ENCODE data around the gene HIPK4.

Gene HIPK4

DNA sequence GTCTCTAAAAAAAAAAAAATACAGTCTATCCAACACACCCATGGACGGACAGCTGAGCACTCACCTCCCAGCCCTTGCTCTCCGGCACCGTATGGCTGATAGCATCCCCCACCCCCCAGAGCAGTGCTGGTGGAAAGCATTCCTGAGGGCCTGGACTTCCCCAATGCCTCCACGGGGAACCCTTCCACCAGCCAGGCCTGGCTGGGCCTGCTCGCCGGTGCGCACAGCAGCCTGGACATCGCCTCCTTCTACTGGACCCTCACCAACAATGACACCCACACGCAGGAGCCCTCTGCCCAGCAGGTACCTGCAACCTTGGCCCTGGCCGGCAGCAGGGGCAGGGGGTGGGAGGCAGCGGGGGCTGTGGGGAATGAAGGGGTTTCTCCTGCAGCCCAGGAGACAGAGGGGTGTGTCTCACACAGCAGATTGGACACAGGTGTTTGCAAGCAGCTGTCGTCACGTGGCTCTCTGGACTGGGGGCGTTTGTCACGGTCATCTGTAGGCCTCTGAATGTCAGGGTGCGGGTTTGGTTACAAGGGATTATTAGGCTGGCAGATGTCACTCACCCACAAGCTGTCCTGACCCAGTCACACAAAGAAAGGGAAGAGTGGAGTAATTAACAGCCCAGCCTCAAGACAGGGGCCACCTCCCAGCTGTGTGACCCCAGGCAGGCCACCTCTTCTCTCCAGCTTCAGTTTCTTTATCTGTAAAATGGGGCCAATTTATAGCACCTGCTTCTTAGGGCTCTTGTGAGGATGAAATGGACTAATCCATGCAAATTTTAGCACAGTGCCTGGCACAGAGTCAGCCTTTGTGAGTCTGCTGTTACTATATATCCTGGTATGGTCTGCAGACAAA, 22.2 kb downstream of the HIPK4 start:
- DNase-seq (ENCODE audit: low read depth in 2 of 3, low spot score in 1 of 3), result no peak

DNA sequence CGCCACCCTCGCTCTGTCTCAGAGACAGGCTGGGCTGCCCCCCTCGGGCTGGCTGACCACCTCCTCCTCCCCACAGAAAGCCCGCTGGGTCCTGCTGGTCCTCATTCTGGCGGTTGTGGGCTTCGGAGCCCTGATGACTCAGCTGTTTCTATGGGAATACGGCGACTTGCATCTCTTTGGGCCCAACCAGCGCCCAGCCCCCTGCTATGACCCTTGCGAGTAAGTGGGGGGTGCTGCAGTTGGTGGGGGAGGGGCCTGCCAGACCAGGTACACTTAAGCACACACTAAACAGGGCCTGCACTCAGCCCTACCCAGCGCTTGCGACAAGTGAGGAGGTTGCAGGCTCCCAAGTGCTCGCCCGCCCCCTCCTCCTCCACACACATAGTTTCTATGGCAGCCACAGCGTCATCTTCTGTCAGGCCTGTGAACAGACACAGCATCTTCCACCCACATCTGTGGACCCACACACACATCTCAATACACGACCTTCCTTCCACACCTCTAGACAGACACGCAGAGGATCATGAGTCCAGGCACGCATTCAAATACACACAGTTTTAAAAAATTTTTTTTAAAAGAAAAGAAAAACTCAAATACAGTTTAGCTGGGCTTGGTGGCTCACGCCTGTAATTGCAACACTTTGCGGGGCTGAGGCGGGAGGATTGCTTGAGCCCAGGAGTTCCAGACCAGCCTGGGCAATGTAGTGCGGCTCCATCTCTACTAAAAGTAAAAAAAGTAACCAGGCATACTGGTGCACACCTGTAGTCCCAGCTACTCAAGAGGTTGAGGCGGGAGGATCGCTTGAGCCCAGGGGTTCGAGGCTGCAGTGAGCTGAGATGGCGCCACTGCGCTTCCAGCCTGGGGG, 23.1 kb downstream of the HIPK4 start:
- no peak for DNase-seq (ENCODE audit: low read depth in 2 of 3, low spot score in 1 of 3)

DNA sequence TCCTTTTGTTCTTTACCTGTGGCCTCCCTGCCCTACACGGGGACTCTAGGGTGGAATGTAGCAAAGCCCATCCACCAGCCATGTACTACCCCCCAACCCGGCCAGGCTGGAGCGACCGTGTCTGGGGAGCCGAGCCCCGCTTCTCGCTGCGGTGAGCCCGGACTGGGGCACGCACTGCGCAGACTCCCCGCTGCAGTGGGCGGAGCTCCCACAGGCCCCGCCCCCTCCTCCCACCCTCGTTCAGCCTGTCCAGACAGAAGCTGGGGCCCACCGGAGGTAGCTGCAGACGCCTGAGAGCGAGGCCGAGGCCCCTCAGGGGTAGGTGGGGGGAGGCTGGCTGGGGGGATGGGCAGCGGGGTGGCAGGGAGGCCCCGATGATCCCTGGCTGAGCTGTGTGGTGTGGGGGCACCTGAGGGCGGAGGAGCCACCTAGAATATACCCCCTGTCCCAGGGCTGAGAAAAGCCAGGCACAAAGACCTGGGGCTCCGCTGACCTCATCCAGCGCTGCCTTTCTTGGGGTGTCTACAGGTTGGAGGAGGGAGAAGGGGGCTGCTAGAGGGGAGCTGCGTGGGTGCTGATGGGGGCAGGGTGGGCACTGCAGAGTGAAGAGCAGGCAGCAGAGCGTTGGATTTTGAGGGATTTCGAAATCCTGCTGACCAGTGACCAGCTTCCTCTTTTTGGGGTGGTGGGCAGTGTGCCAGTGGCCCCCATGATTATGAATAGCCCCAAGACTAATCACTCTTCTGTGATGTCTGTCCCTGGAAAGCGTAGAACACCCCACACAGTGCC, 24.2 kb downstream of the HIPK4 start:
- peak; percentile 36 to 57 (median 49) for DNase-seq (ENCODE audit: low read depth in 2 of 3, low spot score in 1 of 3)

DNA sequence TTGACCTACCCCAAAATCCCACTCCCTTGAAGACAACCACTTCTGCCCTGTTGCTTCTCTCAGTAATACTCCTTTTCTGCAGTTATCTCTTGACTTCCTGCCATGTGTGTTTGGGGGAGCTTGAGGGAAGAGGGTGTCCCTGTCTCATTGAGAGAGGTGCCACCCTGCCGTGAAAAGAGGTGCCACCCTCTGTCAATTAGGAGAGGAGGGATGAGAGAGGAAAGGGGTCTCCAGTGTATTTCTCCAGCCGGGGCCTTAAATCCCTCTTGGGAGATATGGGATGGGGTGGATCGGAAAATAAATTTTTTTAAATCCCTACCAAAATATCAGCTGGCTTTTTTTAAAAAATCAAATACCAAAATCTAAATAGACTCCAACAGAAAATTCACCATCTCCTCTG, 25.0 kb downstream of the HIPK4 start:
- DNase-seq (ENCODE audit: low read depth in 2 of 3, low spot score in 1 of 3), result no peak

DNA sequence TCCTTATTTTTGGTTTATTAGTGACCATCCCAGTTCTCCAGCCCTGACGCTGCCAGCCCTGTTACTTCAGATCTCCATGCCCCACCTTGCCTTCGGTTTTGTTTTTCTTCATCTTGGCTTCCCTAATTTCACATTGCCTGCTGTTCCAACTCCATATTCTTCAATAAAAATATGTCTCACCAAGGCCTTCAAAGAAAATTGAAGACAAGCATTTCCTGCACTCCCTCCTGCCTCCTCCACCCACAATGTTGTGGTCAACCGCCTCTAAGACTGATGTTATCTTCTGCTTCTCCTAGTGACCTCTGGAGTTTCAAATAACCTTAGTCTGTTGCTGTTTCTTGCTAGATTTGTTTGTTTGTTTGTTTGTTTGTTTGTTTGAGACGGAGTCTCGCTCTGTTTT, 26.9 kb downstream of the HIPK4 start:
- no peak for DNase-seq (ENCODE audit: low read depth in 2 of 3, low spot score in 1 of 3)

DNA sequence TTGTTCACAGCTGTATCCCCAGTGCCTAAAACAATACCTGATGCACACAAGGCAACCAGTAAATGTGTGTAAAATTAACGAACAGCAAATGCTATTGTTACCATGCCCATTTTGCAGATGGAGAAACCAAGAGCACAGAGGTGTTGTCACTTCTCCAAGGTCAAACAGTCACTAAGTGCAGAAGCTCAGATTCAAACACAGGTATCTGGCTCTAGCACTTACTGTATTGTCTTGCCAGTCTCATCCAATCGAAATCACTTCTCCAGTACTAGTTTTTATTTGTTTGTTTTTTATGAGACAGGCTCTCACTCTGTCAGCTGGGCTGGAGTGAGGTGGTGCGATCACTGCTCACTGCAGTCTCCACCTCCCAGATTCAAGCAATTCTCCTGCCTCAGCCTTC, 27.8 kb downstream of the HIPK4 start:
- no peak for DNase-seq (ENCODE audit: low read depth in 2 of 3, low spot score in 1 of 3)

DNA sequence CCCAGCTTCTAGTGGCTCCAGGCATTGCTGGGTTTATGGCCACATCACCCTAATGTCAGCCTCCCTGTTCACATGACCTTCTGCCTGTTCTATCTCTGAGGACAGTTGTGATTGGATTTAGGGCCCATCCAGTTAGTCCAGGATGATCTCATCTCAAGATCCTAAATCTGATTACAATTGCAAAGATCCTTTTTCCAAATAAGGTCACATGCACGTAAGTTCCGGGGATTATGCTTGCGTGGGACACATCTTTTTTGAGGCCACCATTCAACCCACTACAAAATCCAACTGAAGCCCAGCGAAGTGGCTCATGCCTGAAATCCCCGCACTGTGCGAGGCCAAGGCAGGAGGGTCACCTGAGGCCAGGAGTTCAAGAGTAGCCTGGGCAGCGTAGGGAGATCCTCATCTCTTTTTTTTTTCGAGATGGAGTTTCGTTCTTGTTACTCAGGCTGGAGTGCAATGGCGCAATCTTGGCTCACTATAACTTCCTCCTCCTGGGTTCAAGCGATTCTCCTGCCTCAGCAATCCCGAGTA, 29.2 kb downstream of the HIPK4 start:
- no peak for DNase-seq (ENCODE audit: low read depth in 2 of 3, low spot score in 1 of 3)

DNA sequence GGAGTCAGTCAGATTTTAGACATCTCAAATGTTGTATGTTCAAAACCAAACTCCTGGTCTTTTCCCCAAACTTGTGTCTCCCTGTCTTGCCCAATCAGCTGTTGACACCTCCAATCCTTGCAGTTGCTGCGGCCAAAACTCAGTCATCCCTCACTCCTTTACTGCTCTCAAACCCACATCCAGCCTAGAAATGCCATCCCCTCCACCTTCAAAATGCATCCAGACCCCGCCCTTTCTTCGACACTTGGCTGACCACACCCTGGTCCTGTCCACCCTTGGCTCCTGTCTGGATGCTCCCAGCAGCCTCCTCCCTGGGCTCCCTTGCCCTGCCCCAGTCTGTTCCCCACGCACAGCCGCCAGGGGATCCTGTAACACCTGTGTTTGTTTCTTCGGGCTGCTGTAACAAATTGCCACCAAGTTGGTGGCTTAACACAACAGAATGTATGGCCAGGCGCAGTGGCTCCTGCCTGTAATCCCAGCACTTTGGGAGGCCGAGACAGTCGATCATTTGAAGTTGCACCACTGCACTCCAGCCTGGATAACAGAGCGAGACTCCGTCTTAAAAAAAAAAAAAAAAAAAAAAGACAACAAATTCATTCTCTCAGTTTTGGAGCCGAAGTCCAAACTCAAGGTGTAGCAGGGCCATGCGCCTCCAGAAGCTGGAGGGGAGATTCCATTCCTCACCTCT, 29.8 kb downstream of the HIPK4 start:
- no peak for DNase-seq (ENCODE audit: low read depth in 2 of 3, low spot score in 1 of 3)

DNA sequence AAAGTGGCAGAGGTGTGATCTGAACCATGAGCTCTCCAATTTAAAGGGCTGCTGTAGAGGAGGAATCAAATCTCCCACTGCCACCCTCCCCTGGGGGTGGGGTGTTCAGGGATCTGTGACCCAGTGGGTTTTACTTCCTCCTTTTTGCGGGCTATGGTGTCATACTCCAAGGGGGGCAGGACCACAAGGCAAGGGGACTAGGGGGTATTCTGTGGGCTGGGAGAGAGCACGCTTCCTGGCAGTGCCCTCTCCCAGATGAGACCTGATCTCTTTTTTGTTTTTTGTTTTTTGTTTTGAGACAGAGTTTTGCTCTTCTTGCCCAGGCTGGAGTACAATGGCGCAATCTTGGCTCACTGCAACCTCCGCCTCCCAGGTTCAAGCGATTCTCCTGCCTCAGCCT, 31.2 kb downstream of the HIPK4 start:
- DNase-seq (ENCODE audit: low read depth in 2 of 3, low spot score in 1 of 3), result no peak

DNA sequence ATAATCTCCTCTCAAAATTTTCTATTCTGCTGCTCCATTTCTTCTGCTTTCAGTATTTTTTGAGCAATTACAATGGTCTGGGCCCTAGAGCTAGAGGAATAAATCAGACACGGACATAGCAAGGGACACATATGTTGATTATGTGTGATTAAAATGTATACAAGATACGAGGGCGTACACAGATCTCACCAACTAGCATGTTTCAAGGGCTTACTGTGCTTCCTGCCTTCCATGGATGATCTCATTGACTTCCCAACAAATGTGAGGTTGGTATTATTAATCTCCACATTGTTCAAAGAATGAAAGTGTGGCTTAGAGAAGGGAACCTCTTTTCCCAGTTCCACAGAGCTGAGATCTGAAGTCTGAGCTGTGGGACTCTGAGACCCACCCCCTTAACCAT, 32.3 kb downstream of the HIPK4 start:
- DNase-seq (ENCODE audit: low read depth in 2 of 3, low spot score in 1 of 3), result no peak

DNA sequence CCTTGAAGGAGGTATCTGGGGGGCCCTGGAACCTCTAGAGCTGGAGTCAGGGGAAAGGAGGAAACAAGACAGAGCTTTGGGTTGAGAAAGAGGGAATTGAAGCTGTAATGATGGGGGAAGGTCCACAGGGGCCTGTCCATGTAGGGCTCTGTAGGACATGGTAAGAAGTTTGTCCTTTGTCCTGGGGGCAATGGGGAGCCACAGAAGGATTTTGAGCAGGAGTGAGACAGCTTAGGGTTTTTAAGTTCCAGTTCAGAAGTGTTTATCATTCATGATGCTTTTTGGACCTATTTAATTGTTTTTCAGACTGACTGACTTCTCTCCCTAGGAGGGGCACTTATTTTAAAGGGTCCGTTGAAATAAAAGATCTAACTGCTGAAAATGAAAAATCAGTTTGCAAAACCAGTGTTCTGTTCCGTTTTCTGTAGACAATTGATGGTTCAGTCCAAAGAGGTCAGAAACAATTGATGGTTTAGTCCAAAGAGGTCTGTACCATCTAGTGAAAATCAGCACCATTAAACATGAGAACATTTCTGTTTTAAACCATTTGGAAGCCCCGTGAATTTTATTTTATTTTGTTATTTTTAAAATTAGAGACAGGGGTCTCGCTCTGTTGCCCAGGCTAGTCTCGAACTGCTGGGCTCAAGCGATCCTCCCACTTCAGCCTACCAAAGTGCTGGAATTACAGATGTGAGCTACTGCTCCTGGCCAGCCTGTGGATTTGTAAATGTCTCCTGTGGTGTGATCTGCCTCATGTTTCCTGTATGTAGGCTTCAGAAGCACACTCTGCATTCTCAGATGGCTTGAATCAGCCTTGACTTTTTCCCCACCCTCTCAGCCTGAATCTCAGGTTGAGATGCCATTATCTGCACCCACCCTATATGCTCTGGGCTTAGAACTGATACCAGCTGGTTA, 33.0 kb downstream of the HIPK4 start:
- no peak for DNase-seq (ENCODE audit: low read depth in 2 of 3, low spot score in 1 of 3)

DNA sequence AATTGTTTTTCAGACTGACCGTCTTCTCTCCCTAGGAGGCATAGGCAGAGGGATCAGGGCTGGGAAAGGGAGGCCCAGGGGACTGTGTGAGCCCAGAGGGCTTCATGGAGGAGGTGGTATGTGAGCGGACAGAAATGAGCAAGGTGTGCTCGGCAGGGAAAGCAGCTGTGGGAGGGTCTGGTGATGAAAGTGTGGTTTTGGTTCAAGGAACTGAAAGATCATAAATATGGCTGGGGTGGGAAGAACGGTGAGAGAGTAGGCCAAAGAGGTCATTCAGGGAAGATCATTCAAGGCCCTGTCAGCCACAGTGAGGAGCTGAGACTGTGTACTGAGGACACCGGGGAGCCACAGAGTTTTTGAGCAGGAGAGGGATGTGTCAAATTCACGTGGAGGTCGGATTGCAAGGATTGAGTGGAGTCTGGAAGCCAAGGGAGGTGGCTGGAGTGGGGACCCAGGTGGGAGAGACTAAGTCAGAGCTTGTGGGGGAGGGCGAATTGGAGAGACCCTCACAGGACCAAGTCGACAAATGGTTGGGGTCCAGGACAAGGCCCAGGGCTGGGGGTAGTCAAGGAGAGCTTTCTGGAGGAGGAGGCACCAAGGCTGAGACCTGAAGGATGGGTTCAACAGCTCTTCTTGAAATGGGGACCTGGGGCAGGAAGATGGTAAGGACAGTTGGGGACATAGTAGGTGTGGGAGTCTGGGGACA, 33.9 kb downstream of the HIPK4 start:
- no peak for DNase-seq (ENCODE audit: low read depth in 2 of 3, low spot score in 1 of 3)

DNA sequence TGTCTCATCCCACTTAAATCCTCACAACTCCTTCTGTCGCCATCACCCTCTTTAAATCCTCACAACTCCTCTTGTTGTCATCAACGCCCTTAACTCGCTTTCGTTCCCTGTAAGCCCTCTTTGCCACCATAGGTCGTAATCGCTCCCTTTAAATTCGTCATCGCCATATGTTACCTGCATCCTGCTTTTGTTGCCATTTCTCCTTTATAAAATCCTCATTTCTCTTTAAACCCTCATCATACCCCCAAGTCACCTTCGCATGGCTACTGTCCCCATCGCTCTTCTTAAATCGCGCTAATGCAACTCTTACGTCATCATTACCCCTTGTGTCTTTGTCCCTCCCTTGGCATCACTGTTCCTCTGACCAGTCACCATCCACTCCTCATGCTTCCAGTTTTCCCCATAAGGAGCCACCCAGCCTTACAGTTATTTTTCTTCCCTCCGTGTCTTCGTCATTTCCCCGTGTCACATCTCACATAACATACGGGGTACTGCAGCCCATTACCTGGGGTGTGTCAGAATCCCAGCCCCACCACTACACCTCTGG, 40.9 kb downstream of the HIPK4 start:
- DNase-seq (ENCODE audit: low read depth in 2 of 3, low spot score in 1 of 3), result peak in 1 of 3 donors; percentile 4

DNA sequence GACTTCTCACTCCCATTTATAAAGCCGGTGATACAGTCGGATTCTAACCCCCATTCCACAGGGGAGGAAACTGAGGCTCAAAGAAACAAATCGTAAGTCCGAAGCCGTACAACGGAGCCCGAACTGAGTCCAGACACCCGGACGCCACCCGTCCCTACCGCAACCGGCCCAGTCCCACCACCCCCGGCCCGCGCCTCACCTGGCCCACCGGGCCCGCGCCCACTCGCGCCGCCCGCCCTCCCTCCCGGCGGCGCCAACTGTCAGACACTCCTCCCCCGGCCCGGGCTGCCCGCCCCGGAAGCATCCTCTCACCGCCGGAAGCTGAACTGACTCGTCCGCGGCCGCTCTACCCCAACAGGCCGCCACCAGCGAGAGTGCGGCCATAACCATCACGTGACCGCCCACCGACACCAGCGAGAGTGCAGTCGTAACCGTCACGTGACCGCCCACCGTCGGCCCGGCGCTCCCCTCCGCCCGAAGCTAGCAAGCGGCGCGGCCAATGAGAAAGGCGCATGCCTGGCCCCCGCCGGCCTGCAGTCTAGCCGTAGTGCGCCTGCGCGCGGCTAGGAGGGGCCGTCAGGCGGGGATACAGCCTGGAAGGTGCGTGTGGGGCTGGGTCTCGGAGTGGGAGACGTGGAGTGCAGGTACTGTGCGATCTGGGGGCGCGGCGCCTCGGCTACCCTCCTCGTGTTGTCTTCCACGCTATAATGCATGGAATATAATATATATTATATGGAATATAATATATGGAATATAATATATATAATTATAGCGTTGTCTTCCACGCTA, 41.7 kb downstream of the HIPK4 start, which contains the start of the genes C19orf47 and PLD3:
Gene C19orf47 (minus strand): TSS at position 273 of the 789 bp plus-strand sequence. CDS start 6,540 bp downstream, outside the sequence.
Gene PLD3 (plus strand): TSS at position 571 of the 789 bp plus-strand sequence. CDS start 17,789 bp downstream, outside the sequence.
- DNase-seq (ENCODE audit: low read depth in 2 of 3, low spot score in 1 of 3), result peak; percentile 95 to 99 (median 99)

DNA sequence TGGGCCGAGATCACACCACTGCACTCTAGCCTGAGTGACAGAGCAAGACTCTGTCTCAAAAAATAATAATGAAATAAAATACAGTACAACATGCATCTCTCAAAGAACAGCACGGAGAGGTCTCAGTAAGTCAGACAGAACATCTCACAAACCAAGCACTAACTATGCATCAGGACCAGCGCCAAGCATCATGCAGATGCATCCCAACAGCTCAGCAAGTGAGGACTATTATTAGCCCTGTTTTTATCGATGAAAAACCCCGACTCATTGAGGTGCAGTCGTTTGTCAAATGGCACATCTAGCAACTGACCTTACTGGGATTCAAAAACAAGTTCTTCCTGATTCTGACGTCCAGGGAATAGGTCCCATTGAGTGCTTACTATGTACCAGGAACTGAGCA, 45.6 kb downstream of the HIPK4 start:
- DNase-seq (ENCODE audit: low read depth in 2 of 3, low spot score in 1 of 3), result no peak

DNA sequence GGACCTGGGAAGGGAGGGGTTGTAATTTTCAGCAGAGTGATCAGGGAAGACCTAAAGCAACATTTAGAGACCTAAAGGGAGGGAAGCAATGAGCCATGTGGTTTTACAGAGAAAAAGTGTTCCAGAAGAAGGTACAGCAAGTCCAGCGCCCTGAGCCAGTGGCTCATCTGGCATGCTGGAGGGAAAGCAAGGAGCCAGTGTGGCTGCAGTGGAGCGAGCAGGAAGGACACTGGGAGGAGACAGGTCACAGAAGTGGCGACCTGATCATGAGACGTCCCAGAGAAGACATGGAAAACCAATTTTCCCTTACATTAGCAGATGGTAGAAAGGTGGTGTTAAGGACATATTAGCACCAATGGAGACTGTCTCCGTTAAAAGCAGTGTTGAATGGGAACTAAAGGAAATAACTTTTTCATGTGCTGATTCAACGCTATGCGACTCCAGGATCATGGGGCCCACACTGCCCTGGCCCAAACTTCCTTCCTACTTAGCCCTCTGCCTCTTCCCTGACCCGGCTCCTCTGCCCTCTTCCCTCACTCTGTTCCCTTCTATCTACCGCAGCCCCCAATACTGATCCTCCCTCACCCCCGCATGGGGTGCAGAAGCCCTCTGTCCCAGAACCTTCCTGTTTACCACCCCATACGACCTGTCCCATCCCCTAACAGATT, 47.2 kb downstream of the HIPK4 start:
- DNase-seq (ENCODE audit: low read depth in 2 of 3, low spot score in 1 of 3), result no peak
